ENCODE results near the gene ZC3H12C.
"Not testable (repeated sequence)": the region's sequence is repeated elsewhere in the genome, so short reads cannot be mapped to it uniquely, and the experiment has no call there.

The ZC3H12C gene

DNA sequence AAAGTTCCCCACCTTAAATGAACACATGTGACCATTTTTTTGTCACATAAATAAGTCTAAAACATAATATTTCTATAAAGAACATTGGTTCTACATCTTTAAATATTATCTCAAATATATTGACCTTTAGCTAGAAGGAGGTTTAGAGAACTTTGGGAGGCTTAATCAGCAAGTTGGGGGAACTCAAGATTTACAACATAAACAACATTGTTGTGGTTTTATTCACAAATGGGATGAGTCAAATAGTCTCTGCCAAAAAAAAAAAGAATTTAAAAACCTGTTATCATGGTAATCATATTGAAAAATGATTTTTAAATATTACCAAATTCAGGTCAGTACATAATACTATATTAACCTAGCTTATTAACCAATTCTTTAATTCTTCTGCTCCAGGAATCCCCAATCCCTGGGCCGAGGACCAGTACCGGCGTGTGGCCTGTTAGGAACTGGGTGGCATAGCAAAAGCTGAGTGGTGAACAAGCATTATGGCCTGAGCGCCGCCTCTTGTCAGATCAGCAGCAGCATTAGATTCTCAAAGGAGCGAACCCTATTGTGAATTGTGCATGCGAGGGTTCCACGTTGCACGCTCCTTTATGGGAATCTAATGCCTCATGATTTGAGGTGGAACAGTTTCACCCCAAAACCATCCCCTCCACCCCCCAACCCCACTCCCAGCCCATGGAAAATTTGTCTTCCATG is 105.0 kb downstream of the ZC3H12C start:
- no peak overlapping the region for H3K4me3 ChIP-seq (ENCODE audit: low read depth, low read length)
- no peak for DNase-seq (ENCODE audit: low read depth)
- TF ChIP-seq, protein P1, sequence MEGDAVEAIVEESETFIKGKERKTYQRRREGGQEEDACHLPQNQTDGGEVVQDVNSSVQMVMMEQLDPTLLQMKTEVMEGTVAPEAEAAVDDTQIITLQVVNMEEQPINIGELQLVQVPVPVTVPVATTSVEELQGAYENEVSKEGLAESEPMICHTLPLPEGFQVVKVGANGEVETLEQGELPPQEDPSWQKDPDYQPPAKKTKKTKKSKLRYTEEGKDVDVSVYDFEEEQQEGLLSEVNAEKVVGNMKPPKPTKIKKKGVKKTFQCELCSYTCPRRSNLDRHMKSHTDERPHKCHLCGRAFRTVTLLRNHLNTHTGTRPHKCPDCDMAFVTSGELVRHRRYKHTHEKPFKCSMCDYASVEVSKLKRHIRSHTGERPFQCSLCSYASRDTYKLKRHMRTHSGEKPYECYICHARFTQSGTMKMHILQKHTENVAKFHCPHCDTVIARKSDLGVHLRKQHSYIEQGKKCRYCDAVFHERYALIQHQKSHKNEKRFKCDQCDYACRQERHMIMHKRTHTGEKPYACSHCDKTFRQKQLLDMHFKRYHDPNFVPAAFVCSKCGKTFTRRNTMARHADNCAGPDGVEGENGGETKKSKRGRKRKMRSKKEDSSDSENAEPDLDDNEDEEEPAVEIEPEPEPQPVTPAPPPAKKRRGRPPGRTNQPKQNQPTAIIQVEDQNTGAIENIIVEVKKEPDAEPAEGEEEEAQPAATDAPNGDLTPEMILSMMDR (IDR thresholded peaks at IDR 0.05; ENCODE audit: control insufficient read depth, extremely low read depth, insufficient read depth): no peak

DNA sequence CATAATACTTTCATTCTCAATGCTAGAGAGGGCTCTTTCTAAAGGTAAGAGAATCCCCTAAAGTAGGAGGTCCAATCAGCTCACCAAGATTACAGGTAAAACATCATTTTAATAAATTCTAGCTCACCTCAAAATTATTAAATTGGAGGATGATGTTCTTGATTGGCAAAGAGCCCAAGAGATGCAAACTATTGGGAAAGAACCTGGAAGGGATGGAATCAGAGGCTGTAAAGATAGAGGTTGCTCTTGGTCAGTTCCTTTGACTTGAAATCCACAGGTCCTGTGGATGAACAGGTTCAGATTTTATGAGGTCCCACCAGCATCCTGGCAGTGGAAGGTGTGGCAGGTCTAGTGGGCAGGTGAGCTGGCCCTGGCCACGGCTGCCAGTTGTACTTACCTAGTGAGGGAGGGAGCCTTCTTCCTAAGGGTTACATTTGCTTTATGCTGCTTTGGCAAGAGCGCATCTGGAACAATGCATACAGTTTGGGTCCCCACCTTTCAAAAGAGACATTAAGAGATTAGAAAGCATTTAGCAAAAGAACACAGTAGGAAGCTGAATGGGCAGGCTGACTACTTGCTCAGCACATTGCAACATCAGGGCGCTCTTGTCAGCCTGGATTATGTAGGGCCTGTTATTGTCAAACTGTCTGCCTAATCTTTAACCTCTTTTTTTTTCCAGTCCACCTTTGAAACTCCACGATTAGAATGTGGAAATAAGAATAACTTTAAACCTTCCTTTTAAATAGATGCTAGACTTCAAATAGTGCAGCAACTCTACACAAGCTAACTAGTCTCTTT is 106.2 kb downstream of the ZC3H12C start:
- DNase-seq (ENCODE audit: low read depth): no peak
- H3K4me3 ChIP-seq (ENCODE audit: low read depth, low read length): no peak overlapping the region

DNA sequence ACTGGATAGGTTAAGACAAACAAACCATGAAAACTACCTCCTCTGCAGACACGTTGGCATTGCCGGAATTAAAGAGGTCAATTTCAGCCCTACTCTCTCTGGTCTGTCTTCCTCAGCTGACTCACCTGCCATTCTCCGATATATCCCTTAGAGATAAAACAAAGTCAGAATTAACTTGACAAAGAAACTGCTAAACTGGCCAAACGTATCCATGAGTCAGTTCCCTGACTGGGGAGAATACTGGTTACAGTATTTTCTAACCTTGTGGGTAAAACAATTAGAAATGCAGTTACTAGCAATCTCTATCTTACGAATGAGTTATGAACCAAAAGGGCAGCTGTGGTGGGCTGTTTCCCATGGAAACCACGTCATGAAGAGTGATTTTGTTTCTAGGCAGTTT is 107.0 kb downstream of the ZC3H12C start:
- TF ChIP-seq, protein P1 (IDR thresholded peaks at IDR 0.05; ENCODE audit: control insufficient read depth, extremely low read depth, insufficient read depth): no peak
- no peak overlapping the region for H3K4me3 ChIP-seq (ENCODE audit: low read depth, low read length)
- no peak for DNase-seq (ENCODE audit: low read depth)

More for the DNA sequence above, 106.2 kb downstream of the ZC3H12C start:
- TF ChIP-seq, protein P1 (IDR thresholded peaks at IDR 0.05; ENCODE audit: control insufficient read depth, extremely low read depth, insufficient read depth): no peak

DNA sequence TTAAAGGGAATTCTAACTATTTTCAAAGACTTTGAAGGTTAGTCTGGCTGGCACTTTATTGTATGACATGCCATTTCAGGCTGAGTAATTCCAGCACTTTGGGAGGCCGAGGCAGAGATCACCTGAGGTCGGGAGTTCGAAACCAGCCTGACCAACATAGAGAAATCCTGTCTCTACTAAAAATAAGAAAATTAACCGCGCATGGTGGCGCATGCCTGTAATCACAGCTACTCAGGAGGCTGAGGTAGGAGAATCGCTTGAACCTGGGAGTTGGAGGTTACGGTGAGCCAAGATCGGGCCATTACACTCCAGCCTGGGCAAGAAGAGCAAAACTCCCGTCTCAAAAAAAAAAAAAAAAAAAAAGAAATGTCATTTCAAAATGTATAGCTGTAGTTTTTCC is 107.6 kb downstream of the ZC3H12C start:
- TF ChIP-seq, protein P1 (IDR thresholded peaks at IDR 0.05; ENCODE audit: control insufficient read depth, extremely low read depth, insufficient read depth): no peak
- H3K4me3 ChIP-seq (ENCODE audit: low read depth, low read length): no peak overlapping the region
- DNase-seq (ENCODE audit: low read depth): no peak

DNA sequence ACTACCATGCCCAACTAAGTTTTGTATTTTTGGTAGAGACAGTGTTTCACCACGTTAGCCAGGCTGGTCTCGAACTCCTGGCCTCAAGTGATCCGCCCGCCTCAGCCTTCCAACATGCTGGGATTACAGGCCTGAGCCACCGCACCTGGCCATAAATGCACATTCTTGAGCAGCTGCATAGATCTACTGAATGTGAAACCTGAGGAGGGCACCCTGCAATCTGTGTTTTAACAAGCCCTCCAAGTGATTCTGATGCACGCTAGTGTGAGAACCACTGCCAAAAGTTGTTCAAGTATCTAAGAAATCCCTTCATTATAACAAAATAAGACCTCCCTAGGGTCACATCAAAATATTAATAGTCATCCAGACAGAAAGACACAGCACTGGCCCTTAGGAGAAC is 113.9 kb downstream of the ZC3H12C start:
- DNase-seq (ENCODE audit: low read depth): peak; percentile 30
- TF ChIP-seq, protein P1 (IDR thresholded peaks at IDR 0.05; ENCODE audit: control insufficient read depth, extremely low read depth, insufficient read depth): no peak
- H3K4me3 ChIP-seq (ENCODE audit: low read depth, low read length): no peak overlapping the region

DNA sequence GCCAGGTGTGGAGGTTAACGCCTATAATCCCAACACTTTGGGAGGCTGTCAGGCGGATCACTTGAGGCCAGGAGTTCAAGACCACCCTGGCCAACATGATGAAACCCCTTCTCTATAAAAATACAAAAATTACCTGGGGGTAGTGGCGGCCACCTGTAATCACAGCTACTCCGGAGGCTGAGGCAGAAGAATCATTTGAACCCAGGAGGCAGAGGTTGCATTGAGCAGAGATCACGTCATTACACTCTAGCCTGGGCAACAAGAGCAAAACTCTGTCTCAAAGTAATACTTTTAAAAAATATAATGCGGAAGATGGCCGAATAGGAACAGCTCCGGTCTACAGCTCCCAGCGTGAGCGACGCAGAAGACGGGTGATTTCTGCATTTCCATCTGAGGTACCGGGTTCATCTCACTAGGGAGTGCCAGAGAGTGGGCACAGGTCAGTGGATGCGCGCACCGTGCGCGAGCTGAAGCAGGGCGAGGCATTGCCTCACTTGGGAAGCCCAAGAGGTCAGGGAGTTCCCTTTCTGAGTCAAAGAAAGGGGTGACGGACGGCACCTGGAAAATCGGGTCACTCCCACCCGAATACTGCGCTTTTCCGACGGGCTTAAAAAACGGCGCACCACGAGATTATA is 115.6 kb downstream of the ZC3H12C start:
- not testable (repeated sequence) for DNase-seq (ENCODE audit: low read depth); H3K4me3 ChIP-seq (ENCODE audit: low read depth, low read length)

DNA sequence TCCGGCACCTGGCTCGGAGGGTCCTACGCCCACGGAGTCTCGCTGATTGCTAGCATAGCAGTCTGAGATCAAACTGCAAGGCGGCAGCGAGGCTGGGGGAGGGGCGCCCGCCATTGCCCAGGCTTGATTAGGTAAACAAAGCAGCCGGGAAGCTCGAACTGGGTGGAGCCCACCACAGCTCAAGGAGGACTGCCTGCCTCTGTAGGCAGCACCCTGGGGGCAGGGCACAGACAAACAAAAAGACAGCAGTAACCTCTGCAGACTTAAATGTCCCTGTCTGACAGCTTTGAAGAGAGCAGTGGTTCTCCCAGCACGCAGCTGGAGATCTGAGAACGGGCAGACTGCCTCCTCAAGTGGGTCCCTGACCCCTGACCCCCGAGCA is 116.1 kb downstream of the ZC3H12C start:
- H3K4me3 ChIP-seq (ENCODE audit: low read depth, low read length); DNase-seq (ENCODE audit: low read depth): not testable (repeated sequence)
